ENCODE data around the gene TACC2. TPM values are rescaled to one million over a fixed set of nuclear protein-coding genes. Genes with fewer than 3 reads are reported as not detected.

Gene TACC2
- total RNA-seq, 1 experiment from 2014 or later = 15.8 TPM

GRCh38 chr10:122154545-122155366, 165.8 kb downstream of the TACC2 start:
- no peak overlapping the region for H3K4me2 ChIP-seq
- no peaks in the 10 kb centered on the region for H3K79me2 ChIP-seq (ENCODE audit: low read depth)
- no TSS peak for BruUV-seq (replicated peaks)
- DNase-seq = no peak
- ChIA-PET CTCF (no interaction called here), POLR2A (ENCODE audit: unreplicated experiment) (no interaction called here)
- H3F3A ChIP-seq (ENCODE audit: insufficient read depth, low read depth) = no peaks in the 10 kb centered on the region
- no peaks in the 10 kb centered on the region for H3K4me1 ChIP-seq (replicated peaks; ENCODE audit: insufficient read depth)
- H4K20me1 ChIP-seq (ENCODE audit: insufficient read depth) = no peaks in the 10 kb centered on the region
- H3K27me3 ChIP-seq (ENCODE audit: insufficient read depth, low read depth) = no peaks in the 10 kb centered on the region
- H3K9me3 ChIP-seq (ENCODE audit: insufficient read depth, low read depth) = no peaks in the 10 kb centered on the region
- H3K9me2 ChIP-seq (ENCODE audit: insufficient read depth) = no peaks in the 10 kb centered on the region
- H3K27ac ChIP-seq = no peak overlapping the region
- H3K36me3 ChIP-seq (ENCODE audit: low read depth) = no peaks in the 10 kb centered on the region
- no peak overlapping the region for H2AFZ ChIP-seq
- intact Hi-C loops (cut with micrococcal nuclease; ENCODE audit: unreplicated experiment) = no loop called here
- TF ChIP-seq CTCF (conservative IDR thresholded peaks at IDR 0.05) = no peak
- H3K4me3 ChIP-seq = no peak overlapping the region

- POLR2A ChIA-PET (ENCODE audit: unreplicated experiment) = no interaction called here
- intact Hi-C loops (cut with micrococcal nuclease; ENCODE audit: unreplicated experiment) = no loop called here
- TF ChIP-seq CTCF (conservative IDR thresholded peaks at IDR 0.05) (no peak), EZH2 (IDR thresholded peaks at IDR 0.05; ENCODE audit: low read depth) (no peak)
- no TSS peak for BruUV-seq (replicated peaks)
- Histone ChIP-seq H2AFZ (no peak overlapping the region), H3K4me3 (no peak overlapping the region), H3K9me3 (ENCODE audit: insufficient read depth, low read depth) (no peaks in the 10 kb centered on the region), H3K4me1 (replicated peaks; ENCODE audit: insufficient read depth) (no peaks in the 10 kb centered on the region), H3K36me3 (ENCODE audit: low read depth) (no peaks in the 10 kb centered on the region), H3K27me3 (ENCODE audit: insufficient read depth, low read depth) (no peaks in the 10 kb centered on the region), H3K79me2 (ENCODE audit: low read depth) (no peaks in the 10 kb centered on the region), H3K27ac (no peak overlapping the region), H3F3A (ENCODE audit: insufficient read depth, low read depth) (no peaks in the 10 kb centered on the region), H3K4me2 (no peak overlapping the region), H3K9me2 (ENCODE audit: insufficient read depth) (no peaks in the 10 kb centered on the region), H4K20me1 (ENCODE audit: insufficient read depth) (no peaks in the 10 kb centered on the region)
- CTCF ChIA-PET = no interaction called here
- DNase-seq = no peak
Measured at GRCh38 chr10:122157451-122157850, 168.5 kb downstream of the TACC2 start.

- POLR2A ChIA-PET (ENCODE audit: unreplicated experiment) = interaction anchor here (0.7 kb wide), 1 partner anchor 69 kb away, joined by 3 read pairs; no protein-coding TSS in a partner anchor
Measured at GRCh38 chr10:122158362-122158761, 169.4 kb downstream of the TACC2 start.

More at GRCh38 chr10:122158362-122158761, 169.4 kb downstream of the TACC2 start:
- Histone ChIP-seq H3K4me3 (no peak overlapping the region), H3K4me1 (replicated peaks; ENCODE audit: insufficient read depth) (no peaks in the 10 kb centered on the region), H3K9me2 (ENCODE audit: insufficient read depth) (no peaks in the 10 kb centered on the region), H4K20me1 (ENCODE audit: insufficient read depth) (no peaks in the 10 kb centered on the region), H3K79me2 (ENCODE audit: low read depth) (no peaks in the 10 kb centered on the region), H3K4me2 (no peak overlapping the region), H3K9me3 (ENCODE audit: insufficient read depth, low read depth) (no peaks in the 10 kb centered on the region), H3F3A (ENCODE audit: insufficient read depth, low read depth) (no peaks in the 10 kb centered on the region), H3K27ac (no peak overlapping the region), H2AFZ (no peak overlapping the region), H3K27me3 (ENCODE audit: insufficient read depth, low read depth) (no peaks in the 10 kb centered on the region), H3K36me3 (ENCODE audit: low read depth) (no peaks in the 10 kb centered on the region)
- intact Hi-C loops (cut with micrococcal nuclease; ENCODE audit: unreplicated experiment) = no loop called here
- TF ChIP-seq CTCF (conservative IDR thresholded peaks at IDR 0.05) (no peak), EZH2 (IDR thresholded peaks at IDR 0.05; ENCODE audit: low read depth) (no peak)
- no TSS peak for BruUV-seq (replicated peaks)
- no peak for DNase-seq
- CTCF ChIA-PET = no interaction called here
